Ascending aorta (tissue), 2 donors: ENCODE results near the gene AFP. TPM values are rescaled to one million over a fixed set of nuclear protein-coding genes. Genes with fewer than 3 reads are reported as not detected.
"Not testable (repeated sequence)": the region's sequence is repeated elsewhere in the genome, so short reads cannot be mapped to it uniquely, and the experiment has no call there.

Experiments
- DNase-seq, 2 donors: peaks; one replicate each; pipeline ENCODE4 v3.0.0-alpha.2; 2019; ENCODE audit warnings: low spot score in 2 of 2
- H3K27ac ChIP-seq, 2 donors: fragments of 200-600 bp; sonication (generic); one replicate each; pipeline ENCODE4 v1.5.1; 2016 to 2017; ENCODE audit warnings: mild to moderate bottlenecking in 1 of 2
- H3K27me3 ChIP-seq: fragments of 200-600 bp; sonication (generic); one replicate; pipeline ENCODE4 v1.5.1; 2017
- H3K36me3 ChIP-seq, 2 donors: fragments of 200-600 bp; sonication (generic); one replicate each; pipeline ENCODE4 v1.5.1; 2016
- H3K4me1 ChIP-seq, 2 donors: fragments of 200-600 bp; sonication (generic); one replicate each; pipeline ENCODE4 v1.5.1; 2016 to 2017; ENCODE audit warnings: mild to moderate bottlenecking in 1 of 2
- H3K4me3 ChIP-seq, 2 donors: fragments of 200-600 bp; sonication (generic); one replicate each; pipeline ENCODE4 v1.5.1; 2016 to 2017; ENCODE audit warnings: mild to moderate bottlenecking in 1 of 2
- H3K9me3 ChIP-seq, 2 donors: fragments of 200-600 bp; sonication (generic); one replicate each; pipeline ENCODE4 v1.5.1; 2016
- CTCF ChIP-seq, 3 experiments: fragments of 200-600 bp in 2 of 3; fragments of 450-650 bp in 1 of 3; sonication (generic) in 2 of 3; IDR thresholded peaks; one replicate each; pipeline ENCODE4 v1.5.1; 2016 to 2019; ENCODE audit warnings: antibody characterized with exemption in 3 of 3, mild to moderate bottlenecking in 1 of 3, moderate library complexity in 1 of 3
- intact Hi-C: fragments of 100-400 bp; cut with DNase I; formaldehyde crosslinking; loops from one replicate; pipeline ENCODE4 v1.15.1; 2023
- total RNA-seq: library from RNA; depleted of rRNA; stranded (reverse); fragments of >200 nt; gene quantifications from one replicate; pipeline ENCODE4 v1.1.0, GENCODE V29; 2016

Gene AFP
- not detected for total RNA-seq

- Histone ChIP-seq H3K27ac (no peak within 1 kb of the TSS), H3K4me1 (no peaks in the 10 kb centered on the region), H3K4me3 (no peak within 1 kb of the TSS), H3K36me3 (no peaks in the 10 kb centered on the region), H3K9me3 (no peaks in the 10 kb centered on the region), H3K27me3 (no peaks in the 10 kb centered on the region)
- intact Hi-C loops, result no loop called here
- TF ChIP-seq CTCF (IDR thresholded peaks at IDR 0.05), result no peak
- DNase-seq, result no peak
Measured at GRCh38 chr4:73435984-73436383, at the start of gene AFP. Gene AFP (plus strand): TSS chr4:73436221. CDS start chr4:73436263, 42 bp downstream.

- Histone ChIP-seq H3K27me3 (no peaks in the 10 kb centered on the region), H3K4me3 (no peak overlapping the region), H3K9me3 (no peaks in the 10 kb centered on the region), H3K36me3 (no peaks in the 10 kb centered on the region), H3K27ac (no peak overlapping the region), H3K4me1 (no peaks in the 10 kb centered on the region)
- intact Hi-C loops, result no loop called here
- DNase-seq, result no peak
- no peak for TF ChIP-seq CTCF (IDR thresholded peaks at IDR 0.05)
Measured at GRCh38 chr4:73387552-73387951, 48.5 kb upstream of the AFP start.

GRCh38 chr4:73388887-73389286 lies 47.1 kb upstream of the AFP start:
- TF ChIP-seq CTCF (IDR thresholded peaks at IDR 0.05), result no peak
- H3K27me3 ChIP-seq, result no peaks in the 10 kb centered on the region
- H3K4me3 ChIP-seq, result no peak overlapping the region
- H3K27ac ChIP-seq, result no peak overlapping the region
- DNase-seq, result no peak
- no peaks in the 10 kb centered on the region for H3K36me3 ChIP-seq
- H3K9me3 ChIP-seq, result no peaks in the 10 kb centered on the region
- intact Hi-C loops, result no loop called here
- no peaks in the 10 kb centered on the region for H3K4me1 ChIP-seq

- H3K27me3 ChIP-seq, intact Hi-C loops: not testable (repeated sequence)
Measured at GRCh38 chr4:73389663-73390062, 46.4 kb upstream of the AFP start.

GRCh38 chr4:73391774-73392173 lies 44.2 kb upstream of the AFP start:
- H3K36me3 ChIP-seq, result no peaks in the 10 kb centered on the region
- no peak for DNase-seq
- H3K9me3 ChIP-seq, result no peaks in the 10 kb centered on the region
- intact Hi-C loops, result no loop called here
- no peaks in the 10 kb centered on the region for H3K4me1 ChIP-seq
- H3K27me3 ChIP-seq, result no peaks in the 10 kb centered on the region
- no peak for TF ChIP-seq CTCF (IDR thresholded peaks at IDR 0.05)
- H3K4me3 ChIP-seq, result no peak overlapping the region
- H3K27ac ChIP-seq, result no peak overlapping the region

More at GRCh38 chr4:73389663-73390062, 46.4 kb upstream of the AFP start:
- DNase-seq, H3K36me3 ChIP-seq, H3K9me3 ChIP-seq, H3K4me3 ChIP-seq, H3K27ac ChIP-seq, H3K4me1 ChIP-seq: not testable (repeated sequence)

GRCh38 chr4:73392936-73393335 lies 43.1 kb upstream of the AFP start:
- no peak for TF ChIP-seq CTCF (IDR thresholded peaks at IDR 0.05)
- H3K27ac ChIP-seq, result no peak overlapping the region
- intact Hi-C loops, result no loop called here
- DNase-seq, result no peak
- H3K9me3 ChIP-seq, result no peaks in the 10 kb centered on the region
- no peak overlapping the region for H3K4me3 ChIP-seq
- H3K4me1 ChIP-seq, result no peaks in the 10 kb centered on the region
- no peaks in the 10 kb centered on the region for H3K27me3 ChIP-seq
- H3K36me3 ChIP-seq, result no peaks in the 10 kb centered on the region
